Adrenal gland (tissue), 12 donors: ENCODE results near the gene TMEM255B. TPM values are rescaled to one million over a fixed set of nuclear protein-coding genes. Genes with fewer than 3 reads are reported as not detected.

Experiments
- DNase-seq, 7 donors: peaks; one replicate each; pipeline ENCODE4 v3.0.0-alpha.2; 2019 to 2020
- H3K27ac ChIP-seq, 5 donors: fragments of 200-600 bp; sonication (generic) in 4 of 5; 1 replicate in 3 of 5; 2 replicates in 2 of 5; pipeline versions ENCODE4 v1.5.1 to v1.8.0; 2016 to 2020; ENCODE audit warnings: mild to moderate bottlenecking in 1 of 5
- H3K27me3 ChIP-seq: fragments of 200-600 bp; 2 replicates; pipeline ENCODE4 v1.8.0; 2021
- H3K36me3 ChIP-seq, 2 donors: fragments of 200-600 bp; replicated peaks in 1 of 2; 1 replicate in 1 of 2; 2 replicates in 1 of 2; pipeline versions ENCODE4 v1.5.1 to v1.8.0; 2018 to 2022
- H3K4me1 ChIP-seq, 2 donors: fragments of 200-600 bp; replicated peaks in 1 of 2; 1 replicate in 1 of 2; 2 replicates in 1 of 2; pipeline versions ENCODE4 v1.5.1 to v1.8.0; 2018 to 2021
- H3K4me3 ChIP-seq, 4 donors: fragments of 200-600 bp; sonication (generic) in 3 of 4; one replicate each; pipeline ENCODE4 v1.5.1; 2016 to 2018
- H3K9me3 ChIP-seq, 3 donors: fragments of 200-600 bp; sonication (generic) in 1 of 3; replicated peaks in 1 of 3; 1 replicate in 2 of 3; 2 replicates in 1 of 3; pipeline versions ENCODE4 v1.5.1 to v1.8.0; 2016 to 2021
- CTCF ChIP-seq, 6 experiments: fragments of 450-650 bp in 4 of 6; fragments of 200-600 bp in 2 of 6; sonication (generic) in 1 of 6; IDR thresholded peaks; 1 replicate in 5 of 6; 2 replicates in 1 of 6; pipeline versions ENCODE4 v1.5.1 to v1.8.0; 2016 to 2021; ENCODE audit warnings: antibody characterized with exemption in 6 of 6, mild to moderate bottlenecking in 2 of 6, moderate library complexity in 1 of 6
- POLR2A ChIP-seq, 2 donors: fragments of 450-650 bp; IDR thresholded peaks; one replicate each; pipeline ENCODE4 v1.6.1; 2017; ENCODE audit warnings: antibody characterized with exemption in 2 of 2, mild to moderate bottlenecking in 2 of 2, moderate library complexity in 1 of 2
- WGBS, 4 donors: extraction: QIAGEN DNeasy Blood & Tissue Kit in 2 of 4; methylation state at CpG; one replicate each; pipeline versions ENCODE4 v1.1.5 to v1.1.7; 2013 to 2017; 5-methylcytosine and 5-hydroxymethylcytosine counted together
- intact Hi-C, 2 donors: fragments of 100-400 bp; cut with DNase I; formaldehyde crosslinking; loops; one replicate each; pipeline versions ENCODE4 v1.14.1 to v1.15.0; 2022 to 2023
- polyA plus RNA-seq, 3 donors: library from polyadenylated mRNA; stranded (reverse); fragments of 200-250 nt in 2 of 3; fragments of 350-450 nt in 1 of 3; fragmentation: Illumina TruSeq in 1 of 3; extraction: RNeasy Lipid Tissue Mini Kit (QIAGEN cat#74804) in 1 of 3; gene quantifications; one replicate each; pipeline ENCODE4 v1.2.3, GENCODE V29; 2013 to 2014
- total RNA-seq, 9 donors: library from RNA; depleted of rRNA in 4 of 9; stranded (reverse); fragments of >200 nt in 4 of 9; fragments of 120-200 nt in 1 of 9; fragmentation: NEBNext Ultra II Directional in 1 of 9; extraction: Animal tissue kit (Norgen Biotek cat#: 25700) in 1 of 9; gene quantifications; one replicate each; pipeline versions ENCODE4 v1.1.0 to v1.2.4, GENCODE V29; 2013 to 2023
- donor health status: healthy with polysubstance abuse.
- donor health status: Bipolar disorder and iron deficiency.
- donor health status: DM: yes; HTN: yes; CAD: no.
- donor health status: DM: no; HTN: no; CAD: no.
- donor health status: DM: no; HTN: no; CAD: no.
- donor health status: DM: yes; HTN: yes; CAD: no.

The TMEM255B gene
- total and polyA plus RNA-seq, 12 donors = 1.3 to 60.1 (median 17.2) TPM

GRCh38 chr13:113776231-113777125 is 17.5 kb downstream of the TMEM255B start:
- TF ChIP-seq CTCF (IDR thresholded peaks at IDR 0.05) (no peak), POLR2A (IDR thresholded peaks at IDR 0.05) (no peak)
- Histone ChIP-seq H3K27me3 (peaks cover 15% of the 10 kb centered on the region), H3K9me3 (no peaks in the 10 kb centered on the region), H3K4me3 (no peak overlapping the region), H3K4me1 (no peaks in the 10 kb centered on the region), H3K27ac (no peak overlapping the region), H3K36me3 (no peaks in the 10 kb centered on the region)
- intact Hi-C loops = no loop called here
- WGBS, 4 donors = 52 to 78% (median 72%) methylated on average over 18 to 35 of the region's 35 CpGs
- DNase-seq = peak in 1 of 7 donors; percentile 21

- Histone ChIP-seq H3K4me1 (no peaks in the 10 kb centered on the region), H3K27ac (no peak overlapping the region), H3K9me3 (no peaks in the 10 kb centered on the region), H3K27me3 (peaks cover 15% of the 10 kb centered on the region), H3K4me3 (no peak overlapping the region), H3K36me3 (no peaks in the 10 kb centered on the region)
- intact Hi-C loops = no loop called here
- no peak for DNase-seq
- WGBS, 4 donors = 35 to 58% (median 43%) methylated on average over 13 to 29 of the region's 29 CpGs
- TF ChIP-seq POLR2A (IDR thresholded peaks at IDR 0.05) = no peak
- TF ChIP-seq CTCF (IDR thresholded peaks at IDR 0.05) = no peak
These were observed 18.6 kb downstream of the TMEM255B start for GRCh38 chr13:113777311-113778260.

- no peak for TF ChIP-seq CTCF (IDR thresholded peaks at IDR 0.05)
- no peak for TF ChIP-seq POLR2A (IDR thresholded peaks at IDR 0.05)
- Histone ChIP-seq H3K9me3 (no peaks in the 10 kb centered on the region), H3K27me3 (peaks cover 7% of the 10 kb centered on the region), H3K36me3 (no peaks in the 10 kb centered on the region), H3K4me3 (no peak overlapping the region), H3K4me1 (no peaks in the 10 kb centered on the region), H3K27ac (no peak overlapping the region)
- 77 to 88% (median 86%) methylated on average over 2 of the region's 2 CpGs for WGBS, 4 donors
- no peak for DNase-seq
- intact Hi-C loops = no loop called here
These were observed 22.5 kb downstream of the TMEM255B start for GRCh38 chr13:113781571-113781970.

GRCh38 chr13:113782472-113782871 is 23.4 kb downstream of the TMEM255B start:
- H3K9me3 ChIP-seq = no peaks in the 10 kb centered on the region
- TF ChIP-seq POLR2A (IDR thresholded peaks at IDR 0.05) = no peak
- TF ChIP-seq CTCF (IDR thresholded peaks at IDR 0.05) = no peak
- H3K27ac ChIP-seq = no peak overlapping the region
- WGBS, 4 donors = 72 to 87% (median 75%) methylated on average over 12 to 14 of the region's 14 CpGs
- no peaks in the 10 kb centered on the region for H3K27me3 ChIP-seq
- DNase-seq = no peak
- H3K4me3 ChIP-seq = no peak overlapping the region
- H3K4me1 ChIP-seq = no peaks in the 10 kb centered on the region
- no peaks in the 10 kb centered on the region for H3K36me3 ChIP-seq
- intact Hi-C loops = no loop called here
